Upper lobe of left lung (tissue), 4 donors: ENCODE results near the gene RAVER2.

Experiments used
- CTCF ChIP-seq, 6 experiments: fragments of 450-650 bp in 4 of 6; fragments of 200-600 bp in 2 of 6; sonication (generic) in 2 of 6; IDR thresholded peaks; one replicate each; pipeline ENCODE4 v1.5.1; 2016 to 2019; ENCODE audit warnings: antibody characterized with exemption in 6 of 6
- POLR2A ChIP-seq, 4 donors: fragments of 450-650 bp; IDR thresholded peaks; one replicate each; pipeline ENCODE4 v1.5.1; 2016 to 2017; ENCODE audit warnings: antibody characterized with exemption in 4 of 4, mild to moderate bottlenecking in 2 of 4
- POLR2AphosphoS5 ChIP-seq, 2 donors: sonication (generic); formaldehyde crosslinking; IDR thresholded peaks; one replicate each; pipeline ENCODE4 v1.5.1; 2017; ENCODE audit warnings: antibody characterized with exemption in 2 of 2

GRCh38 chr1:64865105-64865757, 120.4 kb downstream of the RAVER2 start:
- no peak for TF ChIP-seq CTCF (IDR thresholded peaks at IDR 0.05)
- no peak for TF ChIP-seq POLR2AphosphoS5 (IDR thresholded peaks at IDR 0.05)
- no peak for TF ChIP-seq POLR2A (IDR thresholded peaks at IDR 0.05)
